ENCODE results near the gene FAM50B. TPM values are rescaled to one million over a fixed set of nuclear protein-coding genes. Genes with fewer than 3 reads are reported as not detected.

Gene FAM50B
- total RNA-seq, 1 donor from 2014 or later = 23.2 TPM

DNA sequence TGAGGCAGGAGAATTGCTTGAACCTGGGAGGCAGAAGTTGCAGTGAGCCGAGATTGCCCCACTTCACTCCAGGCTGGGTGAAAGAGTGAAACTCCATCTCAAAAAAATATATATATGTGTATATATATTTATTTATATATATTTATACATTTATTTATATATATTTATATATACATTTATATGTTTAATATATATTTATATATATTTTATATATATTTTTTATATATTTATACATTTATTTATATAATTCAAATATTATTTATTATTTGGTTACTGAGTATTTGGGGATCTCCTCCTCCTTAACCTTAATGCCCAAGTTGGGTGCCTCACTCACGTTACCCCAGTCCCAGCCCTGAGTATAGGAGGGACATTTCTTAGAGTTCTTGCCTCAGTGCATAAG, 2.7 kb downstream of the FAM50B start:
- Histone ChIP-seq H3K4me3 (no peak overlapping the region), H3K27me3 (ENCODE audit: low read depth) (no peaks in the 10 kb centered on the region), H3K36me3 (no peaks in the 10 kb centered on the region), H3K4me1 (peaks cover 16% of the 10 kb centered on the region), H3K27ac (replicated peaks) (no peak overlapping the region), H3K9me3 (replicated peaks) (no peaks in the 10 kb centered on the region)
- no peak for DNase-seq
- intact Hi-C loops (cut with micrococcal nuclease) = no loop called here
- TF ChIP-seq, protein P1, sequence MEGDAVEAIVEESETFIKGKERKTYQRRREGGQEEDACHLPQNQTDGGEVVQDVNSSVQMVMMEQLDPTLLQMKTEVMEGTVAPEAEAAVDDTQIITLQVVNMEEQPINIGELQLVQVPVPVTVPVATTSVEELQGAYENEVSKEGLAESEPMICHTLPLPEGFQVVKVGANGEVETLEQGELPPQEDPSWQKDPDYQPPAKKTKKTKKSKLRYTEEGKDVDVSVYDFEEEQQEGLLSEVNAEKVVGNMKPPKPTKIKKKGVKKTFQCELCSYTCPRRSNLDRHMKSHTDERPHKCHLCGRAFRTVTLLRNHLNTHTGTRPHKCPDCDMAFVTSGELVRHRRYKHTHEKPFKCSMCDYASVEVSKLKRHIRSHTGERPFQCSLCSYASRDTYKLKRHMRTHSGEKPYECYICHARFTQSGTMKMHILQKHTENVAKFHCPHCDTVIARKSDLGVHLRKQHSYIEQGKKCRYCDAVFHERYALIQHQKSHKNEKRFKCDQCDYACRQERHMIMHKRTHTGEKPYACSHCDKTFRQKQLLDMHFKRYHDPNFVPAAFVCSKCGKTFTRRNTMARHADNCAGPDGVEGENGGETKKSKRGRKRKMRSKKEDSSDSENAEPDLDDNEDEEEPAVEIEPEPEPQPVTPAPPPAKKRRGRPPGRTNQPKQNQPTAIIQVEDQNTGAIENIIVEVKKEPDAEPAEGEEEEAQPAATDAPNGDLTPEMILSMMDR (IDR thresholded peaks at IDR 0.05; ENCODE audit: borderline replicate concordance) = no peak

DNA sequence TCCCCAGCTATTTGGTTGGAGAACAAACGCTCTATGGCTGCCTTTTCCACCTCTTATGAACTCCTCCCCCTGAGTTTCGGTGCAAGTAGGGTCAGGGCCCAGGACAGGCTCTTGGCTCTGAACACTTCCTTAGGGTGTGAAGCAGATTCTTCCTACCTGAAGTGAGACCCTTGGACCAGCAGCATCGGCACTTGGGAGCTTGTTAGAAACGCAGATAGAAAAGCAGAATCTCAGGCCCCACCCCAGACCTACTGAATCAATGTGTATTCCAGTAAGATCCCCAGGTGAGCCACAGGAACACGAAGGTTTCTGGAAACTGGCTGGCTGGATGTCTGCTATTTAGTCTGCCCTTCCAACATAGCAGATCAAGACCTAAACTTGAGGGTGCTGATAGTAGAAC, 3.2 kb downstream of the FAM50B start:
- H3K9me3 ChIP-seq (replicated peaks) = no peaks in the 10 kb centered on the region
- no peak overlapping the region for H3K4me3 ChIP-seq
- intact Hi-C loops (cut with micrococcal nuclease) = no loop called here
- TF ChIP-seq, protein P1 (IDR thresholded peaks at IDR 0.05; ENCODE audit: borderline replicate concordance) = no peak
- no peak overlapping the region for H3K27ac ChIP-seq (replicated peaks)
- H3K4me1 ChIP-seq = peaks cover 16% of the 10 kb centered on the region
- H3K27me3 ChIP-seq (ENCODE audit: low read depth) = no peaks in the 10 kb centered on the region
- no peaks in the 10 kb centered on the region for H3K36me3 ChIP-seq
- DNase-seq = no peak

DNA sequence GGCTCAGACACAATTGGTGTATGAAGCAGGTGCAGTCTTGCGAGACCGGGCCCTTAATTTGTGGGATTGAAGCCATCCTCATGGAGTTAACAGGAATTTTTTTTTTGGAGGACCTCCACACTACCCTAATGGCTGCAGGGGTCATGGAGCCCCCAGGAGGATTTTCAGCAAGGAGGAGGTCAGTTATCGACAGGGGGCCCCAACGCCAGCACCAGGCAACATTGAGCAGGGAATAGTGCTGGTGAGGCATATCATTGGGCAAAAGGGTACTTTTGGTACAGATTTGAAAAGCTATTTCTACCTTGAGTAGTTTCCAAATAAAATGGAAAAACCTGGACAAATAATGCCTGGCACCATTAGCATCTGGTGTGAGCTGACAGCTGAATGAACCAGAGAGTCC, 6.7 kb downstream of the FAM50B start:
- no peak for DNase-seq
- Histone ChIP-seq H3K4me3 (no peak overlapping the region), H3K4me1 (no peaks in the 10 kb centered on the region), H3K27ac (replicated peaks) (no peak overlapping the region), H3K36me3 (no peaks in the 10 kb centered on the region), H3K27me3 (ENCODE audit: low read depth) (no peaks in the 10 kb centered on the region), H3K9me3 (replicated peaks) (peaks cover 15% of the 10 kb centered on the region)
- intact Hi-C loops (cut with micrococcal nuclease) = no loop called here
- TF ChIP-seq, protein P1 (IDR thresholded peaks at IDR 0.05; ENCODE audit: borderline replicate concordance) = no peak

DNA sequence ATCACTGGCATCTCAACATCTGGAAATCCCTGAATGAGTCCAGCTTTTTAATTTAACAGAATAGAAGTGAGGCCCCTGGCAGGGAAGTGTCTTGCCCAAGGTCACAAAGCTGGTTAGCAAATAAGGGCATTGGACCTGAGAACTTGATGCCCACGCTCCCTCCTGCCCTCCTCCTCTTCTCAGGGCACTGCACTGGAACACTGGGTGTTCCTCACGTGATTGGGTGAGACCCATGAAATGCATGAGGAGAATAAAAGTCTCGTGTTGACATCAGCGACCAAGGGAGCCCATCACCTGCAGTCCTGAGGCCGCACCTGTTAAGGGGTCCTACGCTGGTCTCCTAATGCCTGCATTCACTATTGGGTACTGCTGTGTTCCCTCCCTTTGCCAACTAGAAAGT, 7.4 kb downstream of the FAM50B start:
- H3K4me1 ChIP-seq = no peaks in the 10 kb centered on the region
- no peaks in the 10 kb centered on the region for H3K27me3 ChIP-seq (ENCODE audit: low read depth)
- H3K9me3 ChIP-seq (replicated peaks) = peaks cover 16% of the 10 kb centered on the region
- DNase-seq = no peak
- no peak overlapping the region for H3K4me3 ChIP-seq
- H3K36me3 ChIP-seq = no peaks in the 10 kb centered on the region
- no peak overlapping the region for H3K27ac ChIP-seq (replicated peaks)
- TF ChIP-seq, protein P1 (IDR thresholded peaks at IDR 0.05; ENCODE audit: borderline replicate concordance) = no peak
- intact Hi-C loops (cut with micrococcal nuclease) = no loop called here

DNA sequence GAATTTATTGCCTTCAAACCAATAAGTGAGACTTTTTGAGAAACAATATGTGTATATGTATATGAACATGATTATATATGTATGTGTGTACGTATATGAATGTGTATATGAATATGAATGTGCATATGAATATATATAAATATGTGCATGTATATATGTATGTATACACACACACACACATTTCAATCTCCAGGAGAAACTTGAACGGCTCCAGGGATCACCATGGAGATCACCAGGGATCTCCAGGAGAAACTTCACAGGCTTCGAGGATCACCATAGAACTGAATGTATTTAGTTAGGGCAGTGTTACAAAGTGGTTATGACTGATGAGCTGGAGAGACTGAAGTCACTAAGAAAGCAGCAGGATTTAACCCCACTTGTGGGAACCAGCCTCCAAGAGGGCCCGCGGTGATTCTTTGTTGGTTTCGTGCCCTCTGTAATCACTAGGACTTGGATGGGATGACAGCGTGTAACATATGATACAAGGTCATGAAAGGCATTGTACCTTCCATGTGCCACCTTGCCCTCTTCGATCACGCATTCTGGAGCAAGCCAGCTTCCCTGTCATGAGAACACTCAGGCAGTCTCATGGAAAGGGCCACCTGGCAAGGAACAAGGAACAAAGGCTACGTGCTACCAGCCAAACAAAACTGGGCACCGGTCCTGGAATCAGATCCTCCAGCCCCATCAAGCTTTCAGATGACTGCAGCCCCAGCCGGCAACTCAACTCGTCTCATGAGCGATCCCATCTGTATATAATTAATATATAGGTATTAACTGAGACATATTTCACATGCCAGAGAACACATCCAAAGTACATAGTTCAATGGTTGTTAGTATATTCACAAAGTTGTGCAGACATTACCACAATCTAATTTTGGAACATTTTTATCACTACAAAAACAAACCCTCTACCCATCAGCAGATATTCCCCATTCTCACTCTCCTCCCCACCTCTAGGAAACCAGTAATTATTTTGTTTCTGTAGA, 8.6 kb downstream of the FAM50B start:
- no peaks in the 10 kb centered on the region for H3K27me3 ChIP-seq (ENCODE audit: low read depth)
- DNase-seq = no peak
- peaks cover 16% of the 10 kb centered on the region for H3K9me3 ChIP-seq (replicated peaks)
- no peak overlapping the region for H3K27ac ChIP-seq (replicated peaks)
- H3K4me1 ChIP-seq = no peaks in the 10 kb centered on the region
- H3K36me3 ChIP-seq = no peaks in the 10 kb centered on the region
- intact Hi-C loops (cut with micrococcal nuclease) = no loop called here
- TF ChIP-seq, protein P1 (IDR thresholded peaks at IDR 0.05; ENCODE audit: borderline replicate concordance) = no peak
- no peak overlapping the region for H3K4me3 ChIP-seq

All from left ventricle myocardium inferior (tissue), 1 donor.